NB4 (cell line): Measurements from ENCODE around the gene PERM1.

Source experiments
- MYC ChIP-seq: IDR thresholded peaks from 2 replicates; pipeline ENCODE4 v1.6.1; 2011; ENCODE audit warnings: low read depth, low read length
- TF ChIP-seq, protein P1 (sequence below): IDR thresholded peaks from one replicate; pipeline ENCODE4 v1.5.1; 2012; ENCODE audit warnings: low read depth, low read length

DNA sequence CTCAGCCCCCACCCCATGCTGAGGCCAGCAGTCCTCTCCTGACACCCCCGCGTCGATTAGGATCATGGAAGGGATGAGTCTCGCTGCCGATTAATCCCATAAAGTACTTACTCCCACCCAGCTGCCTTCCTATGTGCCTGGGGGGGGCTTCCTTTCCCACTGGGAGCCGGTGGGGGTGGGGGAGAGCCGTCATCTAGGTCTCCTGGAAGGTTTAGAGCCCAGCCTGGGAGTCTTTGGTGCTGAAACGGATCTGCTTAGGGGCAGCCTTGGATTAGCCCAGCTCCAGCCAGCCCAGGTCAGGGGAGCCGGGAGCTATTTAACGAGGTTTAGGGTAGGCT lies 48.3 kb downstream of the PERM1 start:
- TF ChIP-seq MYC = no peak
- TF ChIP-seq, protein P1, sequence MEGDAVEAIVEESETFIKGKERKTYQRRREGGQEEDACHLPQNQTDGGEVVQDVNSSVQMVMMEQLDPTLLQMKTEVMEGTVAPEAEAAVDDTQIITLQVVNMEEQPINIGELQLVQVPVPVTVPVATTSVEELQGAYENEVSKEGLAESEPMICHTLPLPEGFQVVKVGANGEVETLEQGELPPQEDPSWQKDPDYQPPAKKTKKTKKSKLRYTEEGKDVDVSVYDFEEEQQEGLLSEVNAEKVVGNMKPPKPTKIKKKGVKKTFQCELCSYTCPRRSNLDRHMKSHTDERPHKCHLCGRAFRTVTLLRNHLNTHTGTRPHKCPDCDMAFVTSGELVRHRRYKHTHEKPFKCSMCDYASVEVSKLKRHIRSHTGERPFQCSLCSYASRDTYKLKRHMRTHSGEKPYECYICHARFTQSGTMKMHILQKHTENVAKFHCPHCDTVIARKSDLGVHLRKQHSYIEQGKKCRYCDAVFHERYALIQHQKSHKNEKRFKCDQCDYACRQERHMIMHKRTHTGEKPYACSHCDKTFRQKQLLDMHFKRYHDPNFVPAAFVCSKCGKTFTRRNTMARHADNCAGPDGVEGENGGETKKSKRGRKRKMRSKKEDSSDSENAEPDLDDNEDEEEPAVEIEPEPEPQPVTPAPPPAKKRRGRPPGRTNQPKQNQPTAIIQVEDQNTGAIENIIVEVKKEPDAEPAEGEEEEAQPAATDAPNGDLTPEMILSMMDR = no peak
